Breast epithelium (tissue), 4 donors: Measurements from ENCODE around the gene TRAF3. TPM values are rescaled to one million over a fixed set of nuclear protein-coding genes. Genes with fewer than 3 reads are reported as not detected.
A peak's percentile ranks its signal among the peaks of the same experiment; 100 is the strongest.

Source experiments
- DNase-seq, 2 donors: peaks; one replicate each; pipeline ENCODE4 v3.0.0-alpha.2; 2019; ENCODE audit warnings: low spot score in 2 of 2
- H3K27ac ChIP-seq, 2 donors: fragments of 200-600 bp; sonication (generic) in 1 of 2; one replicate each; pipeline ENCODE4 v1.5.1; 2016 to 2019; ENCODE audit warnings: mild to moderate bottlenecking in 1 of 2
- H3K27me3 ChIP-seq, 2 donors: fragments of 200-600 bp; sonication (generic) in 1 of 2; one replicate each; pipeline versions ENCODE4 v1.5.1 to v1.6.0; 2017 to 2019; ENCODE audit warnings: control low read depth in 1 of 2, mild to moderate bottlenecking in 1 of 2
- H3K36me3 ChIP-seq: fragments of 200-600 bp; one replicate; pipeline ENCODE4 v1.5.1; 2019
- H3K4me1 ChIP-seq, 2 donors: fragments of 200-600 bp; sonication (generic); one replicate each; pipeline ENCODE4 v1.5.1; 2016 to 2019; ENCODE audit warnings: control low read depth in 1 of 2
- H3K4me3 ChIP-seq, 3 donors: fragments of 200-600 bp; sonication (generic); 1 replicate in 2 of 3; 2 replicates in 1 of 3; pipeline ENCODE4 v1.5.1; 2016 to 2019; ENCODE audit warnings: mild to moderate bottlenecking in 3 of 3, moderate library complexity in 2 of 3
- H3K9me3 ChIP-seq, 2 donors: fragments of 200-600 bp; sonication (generic) in 1 of 2; one replicate each; pipeline ENCODE4 v1.5.1; 2016 to 2019; ENCODE audit warnings: control low read depth in 1 of 2
- POLR2A ChIP-seq: fragments of 450-650 bp; IDR thresholded peaks from one replicate; pipeline ENCODE4 v1.6.1; 2016; ENCODE audit warnings: antibody characterized with exemption, mild to moderate bottlenecking, moderate library complexity
- POLR2AphosphoS5 ChIP-seq, 3 donors: sonication (generic); formaldehyde crosslinking; IDR thresholded peaks; one replicate each; pipeline ENCODE4 v1.6.1; 2017; ENCODE audit warnings: antibody characterized with exemption in 3 of 3
- intact Hi-C: fragments of 100-400 bp; cut with DNase I; formaldehyde crosslinking; loops from one replicate; pipeline ENCODE4 v1.15.1; 2023; ENCODE audit warnings: low total_unique reads
- total RNA-seq, 3 donors: library from RNA; depleted of rRNA; stranded (reverse); fragments of >200 nt; gene quantifications; one replicate each; pipeline ENCODE4 v1.1.0, GENCODE V29; 2016
- TF ChIP-seq, protein P1 (sequence below), 3 donors: fragments of 450-650 bp; IDR thresholded peaks; one replicate each; pipeline ENCODE4 v1.5.1; 2016 to 2017; ENCODE audit warnings: antibody characterized with exemption in 3 of 3, mild to moderate bottlenecking in 3 of 3, moderate library complexity in 3 of 3

The TRAF3 gene
- total RNA-seq, 3 donors from 2014 or later, result 13.1 to 15.7 (median 14.6) TPM

DNA sequence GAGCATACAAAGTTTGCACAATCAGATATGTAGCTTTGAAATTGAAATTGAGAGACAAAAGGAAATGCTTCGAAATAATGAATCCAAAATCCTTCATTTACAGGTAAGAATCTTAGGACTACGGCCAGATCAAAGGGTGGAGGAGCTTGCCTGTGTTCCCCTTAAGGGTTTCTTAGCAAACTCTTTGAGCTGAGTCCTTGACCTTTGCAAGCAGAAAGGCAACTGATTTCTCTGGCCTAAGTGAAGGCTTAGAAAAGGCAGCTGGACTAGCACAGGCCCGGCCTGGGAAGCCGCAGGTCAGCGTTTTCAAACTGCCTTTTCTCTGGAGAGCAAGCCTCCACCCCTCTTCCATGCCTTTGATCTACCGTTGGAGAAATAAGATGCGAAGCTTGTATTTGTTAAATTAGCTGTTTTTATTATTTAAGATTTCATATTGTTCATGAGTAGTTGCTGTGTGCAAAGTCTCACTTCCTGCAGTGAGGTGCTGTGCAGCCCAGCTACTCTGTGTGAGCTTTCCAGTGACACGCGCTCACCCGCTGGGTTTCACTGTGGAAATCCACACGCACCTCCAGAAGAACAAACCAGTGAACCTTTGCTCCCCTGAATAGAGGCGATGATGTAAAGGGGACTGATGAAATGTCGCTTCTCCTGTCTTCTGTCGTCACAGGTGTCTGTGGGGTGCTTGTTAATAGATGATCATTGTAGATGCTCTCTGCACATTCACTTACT lies 120.2 kb downstream of the TRAF3 start:
- no peak overlapping the region for H3K27ac ChIP-seq
- DNase-seq, result peak in 1 of 2 donors; percentile 1
- TF ChIP-seq, protein P1, sequence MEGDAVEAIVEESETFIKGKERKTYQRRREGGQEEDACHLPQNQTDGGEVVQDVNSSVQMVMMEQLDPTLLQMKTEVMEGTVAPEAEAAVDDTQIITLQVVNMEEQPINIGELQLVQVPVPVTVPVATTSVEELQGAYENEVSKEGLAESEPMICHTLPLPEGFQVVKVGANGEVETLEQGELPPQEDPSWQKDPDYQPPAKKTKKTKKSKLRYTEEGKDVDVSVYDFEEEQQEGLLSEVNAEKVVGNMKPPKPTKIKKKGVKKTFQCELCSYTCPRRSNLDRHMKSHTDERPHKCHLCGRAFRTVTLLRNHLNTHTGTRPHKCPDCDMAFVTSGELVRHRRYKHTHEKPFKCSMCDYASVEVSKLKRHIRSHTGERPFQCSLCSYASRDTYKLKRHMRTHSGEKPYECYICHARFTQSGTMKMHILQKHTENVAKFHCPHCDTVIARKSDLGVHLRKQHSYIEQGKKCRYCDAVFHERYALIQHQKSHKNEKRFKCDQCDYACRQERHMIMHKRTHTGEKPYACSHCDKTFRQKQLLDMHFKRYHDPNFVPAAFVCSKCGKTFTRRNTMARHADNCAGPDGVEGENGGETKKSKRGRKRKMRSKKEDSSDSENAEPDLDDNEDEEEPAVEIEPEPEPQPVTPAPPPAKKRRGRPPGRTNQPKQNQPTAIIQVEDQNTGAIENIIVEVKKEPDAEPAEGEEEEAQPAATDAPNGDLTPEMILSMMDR (IDR thresholded peaks at IDR 0.05), result no peak

DNA sequence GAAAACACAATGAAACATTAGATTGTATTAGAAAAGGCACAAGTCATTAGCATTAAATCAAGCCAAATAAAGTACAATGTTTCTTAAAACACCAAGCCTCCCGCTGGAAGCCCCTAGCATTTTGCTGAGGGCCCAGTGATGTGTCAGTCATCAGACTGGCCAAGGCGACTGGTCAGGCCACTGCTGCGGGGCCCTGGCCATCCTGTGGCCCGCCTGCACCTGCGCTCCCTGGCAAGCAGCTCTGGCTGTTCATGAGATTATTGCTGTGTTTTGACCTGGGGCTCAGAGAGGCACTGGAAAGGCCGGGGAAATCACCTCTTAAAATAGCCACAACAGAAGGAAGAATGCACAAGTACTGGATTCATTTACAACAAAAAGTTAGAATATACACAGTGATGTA lies 121.0 kb downstream of the TRAF3 start:
- H3K4me3 ChIP-seq, result no peak overlapping the region
- H3K27me3 ChIP-seq, result no peaks in the 10 kb centered on the region
- peak in 1 of 2 donors; percentile 9 for DNase-seq
- H3K36me3 ChIP-seq, result no peaks in the 10 kb centered on the region
- H3K27ac ChIP-seq, result no peak overlapping the region
- no peaks in the 10 kb centered on the region for H3K4me1 ChIP-seq
- intact Hi-C loops, result no loop called here
- TF ChIP-seq POLR2AphosphoS5 (IDR thresholded peaks at IDR 0.05) (no peak), POLR2A (no peak)
- TF ChIP-seq, protein P1 (IDR thresholded peaks at IDR 0.05), result no peak
- no peaks in the 10 kb centered on the region for H3K9me3 ChIP-seq

More for the DNA sequence above, 120.2 kb downstream of the TRAF3 start:
- no peaks in the 10 kb centered on the region for H3K4me1 ChIP-seq
- no peaks in the 10 kb centered on the region for H3K36me3 ChIP-seq
- H3K4me3 ChIP-seq, result no peak overlapping the region
- no peaks in the 10 kb centered on the region for H3K27me3 ChIP-seq
- H3K9me3 ChIP-seq, result no peaks in the 10 kb centered on the region
- intact Hi-C loops, result no loop called here

DNA sequence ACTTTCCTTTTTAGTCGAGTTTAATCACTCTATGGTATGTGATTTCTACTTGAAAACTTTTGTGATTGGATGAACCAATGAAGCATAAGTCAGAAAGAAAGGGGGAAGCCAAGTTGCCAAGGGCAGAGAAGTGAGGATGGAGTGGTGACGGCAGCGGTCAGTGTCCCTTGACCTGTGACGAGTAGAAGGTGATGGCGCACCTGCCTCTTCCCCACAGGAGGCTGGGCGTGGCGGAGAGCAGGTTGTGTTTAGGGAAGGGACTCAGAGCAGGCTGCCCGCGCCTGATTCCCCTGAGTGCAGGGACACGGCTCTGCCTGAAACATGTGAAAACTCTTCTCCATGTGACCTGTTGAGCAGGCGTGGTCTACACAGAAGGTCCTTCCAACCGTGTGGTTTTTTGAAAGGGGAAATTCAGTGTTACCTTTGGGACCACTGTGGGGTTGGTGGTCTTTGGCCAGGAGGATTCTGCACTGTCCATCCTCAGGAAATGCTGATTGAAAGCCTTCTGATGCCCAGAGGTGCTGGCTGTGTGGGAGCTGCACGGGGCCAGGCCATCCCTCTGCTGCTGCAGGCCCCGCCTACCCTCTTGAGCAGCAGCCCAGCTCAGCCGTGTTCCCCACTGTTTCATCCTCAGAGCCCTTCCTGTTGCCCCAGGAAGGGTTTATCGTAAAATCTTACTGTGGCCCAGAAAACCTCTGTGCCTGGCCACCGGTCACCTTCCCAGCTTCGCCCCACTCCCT lies 121.7 kb downstream of the TRAF3 start:
- Histone ChIP-seq H3K27ac (no peak overlapping the region), H3K4me1 (no peaks in the 10 kb centered on the region), H3K36me3 (no peaks in the 10 kb centered on the region), H3K9me3 (no peaks in the 10 kb centered on the region), H3K4me3 (no peak overlapping the region), H3K27me3 (no peaks in the 10 kb centered on the region)
- intact Hi-C loops, result no loop called here
- TF ChIP-seq, protein P1 (IDR thresholded peaks at IDR 0.05), result no peak
- TF ChIP-seq POLR2AphosphoS5 (IDR thresholded peaks at IDR 0.05), result no peak
- no peak for TF ChIP-seq POLR2A
- DNase-seq, result peak in 1 of 2 donors; percentile 42

DNA sequence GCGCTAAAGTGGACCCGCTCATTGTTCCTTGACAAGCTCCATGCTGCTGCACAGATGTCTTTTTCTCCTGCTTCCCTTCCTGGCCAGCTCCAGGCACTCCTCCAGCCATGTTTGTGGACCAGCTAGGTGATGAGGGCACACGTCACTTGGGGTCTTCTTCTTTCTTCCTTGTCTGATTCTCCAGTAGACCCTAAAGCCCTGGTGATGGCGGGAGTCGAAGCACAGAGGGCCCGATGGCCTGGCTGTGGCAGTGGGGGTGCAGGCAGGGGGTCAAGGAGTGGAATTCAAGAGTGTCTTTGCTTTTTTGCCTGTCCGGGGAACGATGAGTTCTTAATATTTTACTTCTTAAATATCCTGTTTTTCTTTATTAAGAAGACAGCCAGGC lies 122.3 kb downstream of the TRAF3 start:
- H3K4me1 ChIP-seq, result no peaks in the 10 kb centered on the region
- TF ChIP-seq POLR2AphosphoS5 (IDR thresholded peaks at IDR 0.05), result no peak
- TF ChIP-seq, protein P1 (IDR thresholded peaks at IDR 0.05), result no peak
- TF ChIP-seq POLR2A, result no peak
- no peak overlapping the region for H3K27ac ChIP-seq
- no peaks in the 10 kb centered on the region for H3K27me3 ChIP-seq
- no peaks in the 10 kb centered on the region for H3K9me3 ChIP-seq
- peak in 1 of 2 donors; percentile 15 for DNase-seq
- H3K4me3 ChIP-seq, result no peak overlapping the region
- no peaks in the 10 kb centered on the region for H3K36me3 ChIP-seq
- intact Hi-C loops, result no loop called here
